GM10847 (cell line): ENCODE data around the gene RFPL3.

Source experiments
- POLR2A ChIP-seq: IDR thresholded peaks from 2 replicates; pipeline ENCODE4 v1.6.1; 2011; ENCODE audit not compliant: insufficient read length; ENCODE audit errors: extremely low read depth

The RFPL3 gene

GRCh38 chr22:32338757-32339156 lies 18.9 kb upstream of the RFPL3 start:
- TF ChIP-seq POLR2A = no peak

DNA sequence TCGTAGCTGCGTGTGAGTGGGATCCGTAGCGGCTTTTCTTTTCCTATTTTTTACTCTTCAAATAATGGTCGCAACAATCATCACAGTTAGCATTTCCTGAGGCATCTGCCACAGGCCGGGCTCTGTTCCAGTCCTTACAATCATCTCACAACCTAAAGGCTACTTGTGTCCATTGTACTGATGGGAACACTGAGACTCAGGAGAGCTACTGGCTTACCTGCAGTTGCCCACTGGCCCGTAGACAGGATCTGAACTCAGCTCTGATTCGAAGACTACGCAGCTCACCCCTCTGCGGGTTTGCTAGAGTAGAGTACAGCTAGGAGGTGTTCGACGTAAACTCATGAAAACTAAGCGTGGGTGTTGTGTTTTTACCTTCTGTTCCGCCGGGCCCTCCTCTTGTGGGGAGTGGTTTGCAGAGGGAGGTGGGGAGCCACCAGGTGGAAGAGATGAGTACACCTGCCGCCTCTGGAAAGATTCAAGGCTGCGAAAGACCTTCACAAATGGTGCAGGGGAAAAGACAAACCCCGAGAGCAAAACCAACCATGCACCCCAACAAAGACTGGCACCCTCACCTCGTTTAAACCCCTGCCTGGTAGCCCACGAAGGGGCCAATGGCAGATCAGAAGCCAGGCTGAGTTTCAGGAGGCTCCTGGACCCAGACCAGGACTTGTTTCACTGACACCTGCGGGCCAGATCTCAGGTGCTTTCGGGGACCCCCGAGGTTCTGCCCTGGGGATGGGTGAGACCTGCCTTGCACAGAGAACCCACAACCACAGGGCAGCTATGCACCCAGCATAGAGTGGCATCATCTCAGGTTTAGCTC lies 18.3 kb upstream of the RFPL3 start:
- TF ChIP-seq POLR2A = no peak

DNA sequence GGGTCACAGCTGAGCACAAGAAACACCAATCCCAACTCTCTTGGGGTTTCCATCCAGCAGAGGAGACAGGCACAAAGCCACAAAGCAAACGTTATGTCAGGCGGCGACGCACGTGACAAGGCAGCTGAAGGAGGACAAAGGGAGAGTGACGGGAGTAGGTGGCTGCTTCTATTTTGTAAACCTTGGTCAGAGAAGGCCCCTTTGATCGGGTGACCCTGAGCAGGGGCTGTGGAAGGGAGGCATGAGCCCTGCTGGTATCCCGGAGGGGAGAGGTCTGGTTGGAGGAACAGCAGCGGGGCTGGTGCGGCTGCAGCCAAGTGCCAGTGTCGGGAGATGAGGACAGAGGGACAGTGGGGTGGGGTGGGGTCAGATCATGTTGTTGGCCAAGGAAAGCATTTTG lies 17.3 kb upstream of the RFPL3 start:
- TF ChIP-seq POLR2A = no peak

GRCh38 chr22:32341122-32341740 lies 16.4 kb upstream of the RFPL3 start:
- no peak for TF ChIP-seq POLR2A

DNA sequence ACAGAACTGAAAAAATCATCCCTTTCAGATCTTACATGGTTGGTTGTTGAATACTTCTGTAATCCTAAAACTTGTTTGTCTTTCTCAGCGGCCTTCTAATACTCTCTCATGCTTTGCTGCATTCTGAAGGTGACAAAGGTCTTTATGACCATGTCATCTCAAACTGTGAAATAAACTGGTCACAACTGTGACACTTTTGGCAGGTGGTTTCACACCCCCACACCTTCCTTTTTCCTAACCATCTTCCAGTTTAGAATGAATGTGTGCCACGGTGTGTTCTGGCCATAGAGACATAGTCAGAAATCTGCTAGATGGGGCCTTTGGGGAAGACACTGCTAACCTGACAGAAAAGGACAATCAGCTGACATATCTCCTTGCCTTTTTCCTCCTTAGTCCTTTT lies 14.7 kb upstream of the RFPL3 start:
- no peak for TF ChIP-seq POLR2A

DNA sequence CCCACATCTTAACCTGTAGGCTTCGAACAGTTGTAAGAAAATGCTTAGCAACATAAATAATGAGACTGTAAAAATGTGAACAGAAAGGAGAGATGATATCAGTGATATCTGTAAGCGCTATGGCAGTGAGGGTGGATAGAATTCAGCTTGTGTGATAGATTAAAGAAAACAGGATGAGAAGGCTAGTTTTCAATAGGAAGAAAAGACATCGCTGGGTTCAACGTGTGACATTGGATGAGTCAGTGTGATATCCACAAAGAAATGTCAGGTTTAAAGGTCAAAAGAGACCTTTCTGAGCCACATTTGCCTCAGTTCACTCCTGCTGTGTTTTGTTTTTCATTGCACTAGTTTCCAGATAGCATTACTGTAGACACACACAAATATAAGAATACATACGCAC lies 13.7 kb upstream of the RFPL3 start:
- TF ChIP-seq POLR2A = no peak

GRCh38 chr22:32348031-32348611 lies 9.5 kb upstream of the RFPL3 start:
- no peak for TF ChIP-seq POLR2A

DNA sequence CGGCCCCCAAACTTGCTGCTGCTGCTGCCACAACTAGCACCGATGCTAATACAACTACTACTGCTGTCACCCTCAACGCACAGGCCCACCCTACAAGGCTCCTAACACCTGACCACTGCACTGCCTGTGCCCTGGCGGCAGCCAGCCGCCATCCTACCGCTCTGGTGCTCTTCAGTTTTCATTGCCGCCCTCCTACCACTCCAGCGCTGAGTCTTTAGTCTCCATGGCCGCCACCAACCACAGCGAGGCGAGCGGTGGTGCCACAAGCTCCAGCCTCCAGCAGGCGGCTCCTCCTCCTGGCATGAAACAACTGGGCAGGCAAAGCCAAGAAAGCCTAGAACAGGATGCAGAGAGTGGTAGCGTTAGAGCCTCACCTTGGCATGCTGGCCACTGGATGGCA lies 5.0 kb upstream of the RFPL3 start:
- no peak for TF ChIP-seq POLR2A

- no peak for TF ChIP-seq POLR2A
These were observed 4.4 kb upstream of the RFPL3 start for GRCh38 chr22:32353292-32353691.

- TF ChIP-seq POLR2A = no peak
These were observed 3.8 kb upstream of the RFPL3 start for GRCh38 chr22:32353840-32354239.

GRCh38 chr22:32354360-32355351 lies 3.0 kb upstream of the RFPL3 start:
- TF ChIP-seq POLR2A = no peak

GRCh38 chr22:32355760-32356159 lies 1.9 kb upstream of the RFPL3 start:
- TF ChIP-seq POLR2A = no peak

- no peak for TF ChIP-seq POLR2A
These were observed 3.6 kb downstream of the RFPL3 start for GRCh38 chr22:32361257-32361656.

- TF ChIP-seq POLR2A = no peak
These were observed 6.5 kb downstream of the RFPL3 start for GRCh38 chr22:32364210-32364609.

DNA sequence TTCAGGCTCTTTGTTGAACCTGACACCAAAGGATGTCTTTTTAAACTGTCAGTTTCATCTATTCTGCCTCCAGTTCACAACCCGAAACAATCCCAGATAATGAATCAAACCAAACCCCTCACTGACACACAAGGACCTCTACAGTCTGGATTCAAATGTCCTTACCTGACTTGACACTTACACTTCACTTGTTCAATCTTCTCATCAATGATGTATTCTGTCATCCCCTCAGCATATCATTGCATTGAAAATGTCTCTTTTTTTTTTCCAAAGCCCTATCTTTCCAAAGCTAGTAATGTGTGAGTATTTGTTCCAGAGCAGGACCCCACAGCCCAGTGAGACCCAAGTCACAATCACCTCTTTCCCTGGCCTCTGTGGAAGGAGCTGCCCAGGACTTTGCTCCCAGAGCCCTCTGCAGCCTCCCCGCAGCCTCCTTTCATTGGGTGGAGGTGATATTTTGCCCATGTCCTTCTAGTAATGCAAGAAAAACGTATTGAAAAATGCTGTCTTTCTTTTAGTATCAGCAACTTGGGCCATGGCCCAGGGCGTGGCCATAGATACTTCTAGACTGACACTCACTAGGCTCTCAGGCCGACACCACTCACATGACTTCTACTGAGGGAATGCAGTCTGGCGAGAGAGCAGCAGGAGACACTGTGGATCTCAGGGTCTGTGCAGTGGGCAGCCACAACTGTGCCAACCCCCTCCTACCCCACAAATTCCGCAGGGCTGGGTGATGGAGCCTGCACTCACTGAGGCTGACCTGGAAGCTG lies 18.2 kb downstream of the RFPL3 start:
- TF ChIP-seq POLR2A = no peak

DNA sequence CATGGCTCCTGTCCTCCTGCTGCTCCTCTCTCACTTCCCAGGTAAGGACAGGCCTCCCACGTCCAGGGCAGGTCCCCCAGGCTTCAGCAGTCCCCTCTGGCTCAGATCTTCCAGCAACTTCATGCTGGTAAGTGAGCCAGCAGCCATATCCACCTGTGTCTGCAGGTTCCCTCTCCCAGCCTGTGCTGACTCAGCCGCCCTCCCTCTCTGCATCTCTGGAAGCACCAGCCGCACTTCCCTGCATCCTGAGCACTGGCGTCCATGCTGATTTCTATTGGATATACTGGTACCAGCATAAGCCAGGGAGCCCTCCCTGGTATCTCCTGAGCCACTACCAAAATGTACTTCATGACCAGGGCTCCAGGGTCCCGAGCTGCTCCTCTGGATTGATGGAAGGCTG lies 19.0 kb downstream of the RFPL3 start:
- no peak for TF ChIP-seq POLR2A
